HFF-Myc (cell line): ENCODE results near the gene TRPC4.

Source experiments
- DNase-seq: peaks from one replicate; pipeline ENCODE4 v3.0.0-alpha.2; 2011; ENCODE audit warnings: low read depth; ENCODE audit errors: extremely low read depth
- H3K4me3 ChIP-seq: replicated peaks from 2 replicates; pipeline ENCODE4 v1.5.1; 2011; ENCODE audit warnings: low read depth, mild to moderate bottlenecking, control low read depth, low read length
- TF ChIP-seq, protein P1 (sequence below): IDR thresholded peaks from 2 replicates; pipeline ENCODE4 v1.5.1; 2012; ENCODE audit warnings: mild to moderate bottlenecking, low read depth, low read length, control low read depth; ENCODE audit errors: missing control alignments

The TRPC4 gene

DNA sequence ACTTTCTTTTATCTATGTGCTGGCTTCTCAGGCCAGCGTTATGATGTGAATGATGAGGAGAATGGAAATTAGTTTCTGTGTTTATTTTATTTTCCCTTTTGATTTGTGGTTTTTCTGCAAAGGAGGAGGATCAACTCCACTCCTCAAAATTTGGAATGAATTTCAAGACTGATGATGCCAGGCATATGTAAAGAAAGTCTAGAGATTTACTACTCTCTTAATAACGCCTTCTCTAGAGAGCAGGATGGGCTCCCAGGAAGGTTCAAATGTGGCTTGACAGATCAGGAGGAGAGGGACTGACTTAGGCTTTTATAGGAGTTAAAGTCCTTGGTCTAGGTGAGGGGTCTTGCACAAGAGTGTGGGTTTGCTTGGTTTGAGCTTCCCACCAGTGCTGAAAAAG, 255.9 kb downstream of the TRPC4 start:
- DNase-seq, result no peak
- H3K4me3 ChIP-seq, result no peak overlapping the region

DNA sequence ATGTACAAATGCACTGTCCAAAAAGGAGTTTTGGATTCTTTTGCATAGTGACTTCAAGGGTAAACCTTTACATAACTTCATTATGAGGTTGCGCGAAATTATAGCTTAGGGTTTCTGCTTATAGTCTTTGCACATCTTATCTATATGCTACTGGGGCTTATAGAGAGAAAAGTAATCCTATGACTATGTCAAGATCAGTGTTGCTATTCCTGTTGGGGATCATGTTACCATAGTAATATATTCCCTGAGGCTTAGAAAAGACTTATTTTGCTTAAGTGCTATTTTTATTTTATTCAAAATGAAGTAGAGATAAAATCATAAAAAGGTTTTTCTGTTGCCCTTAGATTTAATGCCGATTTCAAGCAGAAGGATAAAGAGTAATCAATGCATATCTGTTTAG, 256.3 kb downstream of the TRPC4 start:
- TF ChIP-seq, protein P1, sequence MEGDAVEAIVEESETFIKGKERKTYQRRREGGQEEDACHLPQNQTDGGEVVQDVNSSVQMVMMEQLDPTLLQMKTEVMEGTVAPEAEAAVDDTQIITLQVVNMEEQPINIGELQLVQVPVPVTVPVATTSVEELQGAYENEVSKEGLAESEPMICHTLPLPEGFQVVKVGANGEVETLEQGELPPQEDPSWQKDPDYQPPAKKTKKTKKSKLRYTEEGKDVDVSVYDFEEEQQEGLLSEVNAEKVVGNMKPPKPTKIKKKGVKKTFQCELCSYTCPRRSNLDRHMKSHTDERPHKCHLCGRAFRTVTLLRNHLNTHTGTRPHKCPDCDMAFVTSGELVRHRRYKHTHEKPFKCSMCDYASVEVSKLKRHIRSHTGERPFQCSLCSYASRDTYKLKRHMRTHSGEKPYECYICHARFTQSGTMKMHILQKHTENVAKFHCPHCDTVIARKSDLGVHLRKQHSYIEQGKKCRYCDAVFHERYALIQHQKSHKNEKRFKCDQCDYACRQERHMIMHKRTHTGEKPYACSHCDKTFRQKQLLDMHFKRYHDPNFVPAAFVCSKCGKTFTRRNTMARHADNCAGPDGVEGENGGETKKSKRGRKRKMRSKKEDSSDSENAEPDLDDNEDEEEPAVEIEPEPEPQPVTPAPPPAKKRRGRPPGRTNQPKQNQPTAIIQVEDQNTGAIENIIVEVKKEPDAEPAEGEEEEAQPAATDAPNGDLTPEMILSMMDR, result no peak
- DNase-seq, result no peak
- H3K4me3 ChIP-seq, result no peak overlapping the region

More for the DNA sequence above, 255.9 kb downstream of the TRPC4 start:
- TF ChIP-seq, protein P1, result no peak

DNA sequence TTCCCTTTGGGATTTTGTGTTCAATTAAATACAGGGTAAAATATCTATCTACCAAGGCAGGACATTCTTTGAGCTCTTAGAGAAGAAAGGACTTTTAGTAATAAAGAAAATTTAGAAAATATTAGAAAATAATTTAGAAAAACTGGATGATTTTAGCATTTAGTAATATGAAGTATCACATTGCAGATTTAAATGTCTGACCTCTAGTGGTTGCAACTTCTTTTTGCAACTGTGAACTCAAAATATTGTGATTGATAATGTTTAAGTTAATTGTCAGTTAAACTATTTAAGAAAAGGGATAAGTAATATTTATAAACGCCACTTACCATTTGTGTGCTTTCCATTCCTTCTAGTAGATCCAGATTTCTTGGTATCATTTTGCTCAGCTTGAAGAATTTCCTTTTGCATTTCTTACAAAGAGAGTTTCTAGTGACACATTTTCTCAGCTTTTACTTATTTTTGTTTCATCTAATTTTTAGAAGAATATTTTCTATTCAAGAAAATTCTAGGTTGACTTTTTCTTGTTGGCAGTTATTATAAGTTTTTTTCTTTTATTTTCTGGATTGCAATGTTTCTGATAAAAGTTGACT, 260.7 kb downstream of the TRPC4 start:
- TF ChIP-seq, protein P1, result peak; percentile 28
- H3K4me3 ChIP-seq, result no peak overlapping the region
- no peak for DNase-seq

DNA sequence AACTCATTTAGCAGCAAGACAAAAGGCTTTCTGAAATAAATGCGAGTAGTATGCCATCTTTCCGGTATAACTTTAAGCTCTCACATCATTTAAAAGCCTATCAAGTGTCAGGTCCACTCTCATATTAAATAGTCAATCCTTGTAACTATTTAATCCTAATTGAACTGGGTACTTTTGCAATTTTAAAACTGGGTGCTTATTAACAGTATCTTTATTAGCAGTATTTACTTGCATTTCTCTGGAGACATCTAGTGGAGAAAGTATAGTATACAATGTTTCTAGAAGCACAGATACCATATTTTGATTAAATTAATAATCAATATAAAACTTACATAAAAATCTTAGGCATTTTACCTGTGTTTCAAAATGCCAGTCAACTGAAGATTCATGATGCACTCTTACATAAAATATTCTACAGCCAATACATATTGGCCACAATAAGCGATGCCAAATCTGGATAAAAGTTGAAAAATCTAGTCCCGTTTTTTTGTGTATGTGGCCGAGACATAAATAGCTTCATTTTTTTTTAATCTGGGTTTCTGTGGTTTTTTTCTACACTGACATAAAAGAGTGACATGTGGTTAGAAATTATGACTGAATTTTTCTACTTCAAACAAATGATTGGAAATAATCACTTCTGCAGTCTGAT, 266.7 kb downstream of the TRPC4 start:
- TF ChIP-seq, protein P1, result peak; percentile 18
- no peak overlapping the region for H3K4me3 ChIP-seq
- no peak for DNase-seq

DNA sequence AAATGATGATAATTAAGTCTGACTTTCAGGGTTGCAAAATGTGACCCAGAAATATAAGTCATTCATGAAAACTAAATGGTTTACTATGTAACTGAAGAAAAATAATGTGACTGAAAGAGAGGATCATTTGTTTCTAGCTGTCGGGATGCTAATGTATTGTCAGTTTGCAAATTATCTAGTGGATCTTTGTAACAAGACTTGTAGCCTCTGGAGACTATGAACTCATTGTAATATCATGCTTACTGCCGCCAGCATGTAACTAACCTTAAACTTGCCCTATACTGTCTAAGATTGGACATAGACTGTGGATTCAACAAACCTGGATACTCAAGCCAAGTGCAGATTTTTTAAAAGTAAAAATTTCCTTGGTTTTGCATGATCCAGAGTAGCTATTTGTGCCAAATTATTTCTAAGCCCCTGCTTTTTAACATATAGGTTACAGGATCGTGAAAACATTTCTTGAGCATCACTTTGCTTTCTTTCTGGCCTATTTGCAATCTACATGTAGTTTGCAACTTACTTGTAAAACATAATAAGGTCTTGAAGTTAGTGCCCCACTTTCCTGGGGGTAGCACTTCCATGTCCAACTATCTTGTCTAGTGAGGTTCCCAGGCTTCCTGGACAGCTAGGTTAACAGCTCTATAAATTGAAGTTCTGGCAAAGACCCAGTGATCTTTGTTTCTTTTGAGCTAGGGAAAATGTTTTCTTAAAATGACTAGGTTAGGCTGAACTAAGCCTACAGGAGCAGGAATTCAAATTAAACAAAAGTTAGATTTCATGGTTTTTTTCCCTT, 267.7 kb downstream of the TRPC4 start:
- no peak overlapping the region for H3K4me3 ChIP-seq
- no peak for DNase-seq
- TF ChIP-seq, protein P1, result no peak

DNA sequence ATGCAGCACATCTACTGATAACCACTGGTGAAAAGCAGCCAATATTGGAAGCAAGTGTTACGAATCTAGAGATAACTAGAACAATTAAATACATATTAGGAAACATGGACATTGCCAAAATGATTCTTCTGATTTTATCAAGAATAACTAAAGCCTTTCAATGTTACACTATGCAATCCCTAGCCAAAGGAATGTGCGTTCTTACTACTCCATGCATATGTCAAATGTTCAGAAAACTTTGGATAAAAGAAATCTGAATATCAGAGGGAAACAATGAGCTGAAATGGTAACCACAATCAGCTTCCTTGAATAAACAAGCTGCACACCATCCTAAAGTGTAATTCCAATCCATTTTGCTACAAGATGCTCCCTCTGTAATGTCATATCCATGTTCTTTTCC, 270.1 kb downstream of the TRPC4 start:
- no peak for DNase-seq
- H3K4me3 ChIP-seq, result no peak overlapping the region
- TF ChIP-seq, protein P1, result no peak
